8988T (cell line): ENCODE results near the gene TKTL2.
"Not testable (repeated sequence)": the region's sequence is repeated elsewhere in the genome, so short reads cannot be mapped to it uniquely, and the experiment has no call there.

ENCODE experiments used
- DNase-seq: peaks from one replicate; pipeline ENCODE4 v3.0.0; 2011

TKTL2 gene

DNA sequence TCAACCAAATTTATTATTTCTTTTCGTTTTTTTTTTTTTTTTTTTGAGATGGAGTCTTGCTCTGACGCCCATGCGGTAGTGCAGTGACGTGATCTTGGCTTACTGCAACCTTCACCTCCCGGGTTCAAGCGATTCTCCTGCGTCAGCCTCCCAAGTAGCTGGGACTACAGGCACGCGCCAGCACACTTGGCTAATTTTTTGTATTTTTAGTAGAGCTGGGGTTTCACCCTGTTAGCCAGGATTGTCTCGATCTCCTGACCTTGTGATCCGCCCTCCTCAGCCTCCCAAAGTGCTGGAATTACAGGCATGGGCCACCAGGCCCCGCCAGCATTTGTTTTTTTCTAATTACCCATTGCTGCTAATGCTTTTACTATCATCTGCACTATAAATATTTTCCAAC is 26.5 kb downstream of the TKTL2 start:
- DNase-seq = not testable (repeated sequence)

DNA sequence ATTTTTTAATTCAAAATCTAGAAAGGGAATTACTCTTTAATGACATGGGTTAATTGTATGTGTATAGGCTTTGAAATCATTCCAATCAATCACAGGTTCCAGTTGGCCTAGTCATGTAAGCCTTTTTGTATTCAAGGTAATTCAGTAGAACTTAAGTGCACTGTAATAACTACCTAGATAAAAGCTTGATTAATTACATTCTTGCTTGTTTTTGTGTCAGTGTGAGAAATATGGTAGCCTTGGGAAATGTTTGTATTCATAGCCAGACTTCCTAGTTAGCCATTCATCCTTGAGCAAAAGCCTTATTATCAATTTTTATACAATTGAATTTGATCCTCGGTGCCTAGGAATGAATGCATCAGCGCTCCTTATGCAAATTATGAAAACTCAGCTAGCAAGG is 33.5 kb downstream of the TKTL2 start:
- DNase-seq = no peak
